Limb (tissue), 2 donors: ENCODE data around the gene SCYL1.

Experiments used
- DNase-seq, 2 donors: peaks; one replicate each; pipeline ENCODE4 v3.0.0-alpha.2; 2016; ENCODE audit errors: extremely low spot score in 2 of 2

SCYL1 gene

DNA sequence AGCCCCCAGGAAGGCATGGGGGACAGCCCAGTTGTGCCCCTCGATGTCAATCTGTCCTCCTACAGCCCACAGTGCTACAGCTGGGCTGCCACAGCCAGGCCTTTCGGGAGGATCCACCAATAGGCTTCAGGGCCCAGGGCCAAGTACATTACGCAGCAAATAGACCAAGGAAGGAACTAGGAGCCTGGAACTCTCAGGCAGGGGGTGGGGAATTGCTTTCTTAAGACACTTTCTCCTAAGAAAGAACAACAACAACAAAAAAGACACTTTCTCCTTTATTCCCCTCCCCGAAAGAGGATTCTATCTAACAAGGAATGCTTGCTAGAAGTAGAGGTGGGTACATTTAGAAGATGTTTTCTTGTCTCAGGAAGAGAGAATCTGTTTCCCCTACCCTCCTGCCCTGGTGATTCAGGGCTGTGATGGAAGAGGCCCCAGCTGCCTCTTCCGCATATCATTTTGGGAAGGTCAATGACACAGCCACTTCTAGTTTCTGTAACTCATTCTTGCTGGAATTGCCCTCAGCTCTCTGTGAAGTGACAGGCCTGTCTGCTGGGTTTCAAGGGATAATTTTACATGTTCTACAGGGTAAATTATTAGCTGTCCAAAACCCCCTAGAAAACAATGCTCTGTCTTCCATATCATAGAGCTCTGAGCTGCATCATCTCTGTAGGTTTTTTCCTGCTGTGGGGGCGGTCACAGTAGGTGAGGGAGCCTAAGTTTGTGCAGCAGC lies 32.1 kb upstream of the SCYL1 start:
- DNase-seq: peak in 1 of 2 donors; percentile 69

DNA sequence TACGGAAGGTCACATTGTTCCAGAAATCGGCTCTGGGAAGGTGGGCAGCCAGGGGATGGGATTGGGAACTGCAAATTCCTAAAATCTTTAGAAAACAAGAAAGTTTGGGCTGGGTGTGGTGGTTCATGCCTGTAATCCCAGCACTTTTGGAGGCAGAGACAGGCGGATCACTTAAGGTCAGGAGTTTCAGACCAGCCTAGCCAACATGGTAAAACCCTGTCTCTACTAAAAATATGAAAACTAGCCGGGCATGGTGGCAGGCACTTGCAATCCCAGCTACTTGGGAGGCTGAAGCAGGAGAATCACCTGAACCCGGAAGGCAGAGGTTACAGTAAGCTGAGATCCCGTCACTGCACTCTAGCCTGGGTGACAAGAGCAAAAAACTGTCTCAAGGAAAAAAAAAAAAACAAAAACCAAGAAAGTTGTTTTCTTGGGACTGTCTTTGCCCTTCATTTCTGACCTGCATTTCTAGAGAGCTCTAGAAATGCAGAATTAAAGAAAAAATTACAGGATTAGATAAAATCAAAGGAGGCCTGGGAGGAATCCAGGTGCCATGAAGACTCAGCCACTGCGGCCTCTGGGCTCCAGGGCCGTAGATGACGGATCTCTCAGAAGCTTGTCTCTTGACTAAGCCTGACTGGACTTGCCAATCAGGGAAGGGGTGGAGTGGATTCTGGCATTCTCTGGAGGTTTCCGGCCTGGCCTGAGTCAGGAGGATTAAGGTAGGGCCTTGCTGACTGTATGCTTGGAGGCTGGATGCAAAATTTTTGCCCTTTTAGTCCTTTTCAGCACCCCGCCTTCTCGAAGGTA lies 31.3 kb upstream of the SCYL1 start:
- DNase-seq: no peak

DNA sequence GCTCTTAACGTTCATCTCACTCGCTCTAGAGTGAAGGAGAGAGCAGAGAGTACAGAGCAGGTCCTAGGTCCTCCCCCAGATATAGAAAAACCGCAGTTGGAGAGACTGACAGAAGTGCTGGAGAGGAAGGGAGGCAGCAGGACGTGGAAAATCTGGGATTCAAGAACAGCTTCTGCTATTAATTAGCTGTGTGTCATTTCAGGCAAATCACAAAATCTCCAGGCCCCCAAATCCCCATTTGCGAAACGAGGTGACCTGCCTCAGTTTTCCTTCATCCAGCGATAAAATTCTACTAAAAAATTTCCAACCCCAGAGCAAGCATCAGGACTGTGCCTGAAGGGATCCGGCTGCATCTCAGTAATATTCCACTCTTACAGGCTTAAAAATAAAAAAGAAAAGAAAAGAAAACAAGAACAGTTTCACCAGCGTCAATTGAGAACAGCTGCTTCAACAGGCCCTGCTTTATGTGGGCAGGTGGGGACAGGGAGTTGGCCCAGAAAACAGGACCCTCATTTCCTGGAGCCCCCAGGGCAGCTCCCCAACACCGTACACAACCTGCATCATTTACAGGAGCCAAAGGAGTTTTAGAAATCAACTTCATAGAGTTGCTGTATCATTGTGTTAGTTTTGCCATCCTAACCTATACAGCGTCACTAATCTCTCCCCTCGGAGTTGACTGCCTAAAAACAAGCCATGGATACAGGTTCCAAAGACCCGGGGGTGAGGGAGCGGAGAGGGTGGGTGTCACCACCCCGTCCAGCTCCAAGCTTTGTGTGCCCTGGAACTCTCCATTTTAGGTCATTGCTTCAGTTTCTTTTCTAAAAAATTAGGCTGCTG lies 28.4 kb upstream of the SCYL1 start:
- peak in 1 of 2 donors; percentile 66 for DNase-seq

DNA sequence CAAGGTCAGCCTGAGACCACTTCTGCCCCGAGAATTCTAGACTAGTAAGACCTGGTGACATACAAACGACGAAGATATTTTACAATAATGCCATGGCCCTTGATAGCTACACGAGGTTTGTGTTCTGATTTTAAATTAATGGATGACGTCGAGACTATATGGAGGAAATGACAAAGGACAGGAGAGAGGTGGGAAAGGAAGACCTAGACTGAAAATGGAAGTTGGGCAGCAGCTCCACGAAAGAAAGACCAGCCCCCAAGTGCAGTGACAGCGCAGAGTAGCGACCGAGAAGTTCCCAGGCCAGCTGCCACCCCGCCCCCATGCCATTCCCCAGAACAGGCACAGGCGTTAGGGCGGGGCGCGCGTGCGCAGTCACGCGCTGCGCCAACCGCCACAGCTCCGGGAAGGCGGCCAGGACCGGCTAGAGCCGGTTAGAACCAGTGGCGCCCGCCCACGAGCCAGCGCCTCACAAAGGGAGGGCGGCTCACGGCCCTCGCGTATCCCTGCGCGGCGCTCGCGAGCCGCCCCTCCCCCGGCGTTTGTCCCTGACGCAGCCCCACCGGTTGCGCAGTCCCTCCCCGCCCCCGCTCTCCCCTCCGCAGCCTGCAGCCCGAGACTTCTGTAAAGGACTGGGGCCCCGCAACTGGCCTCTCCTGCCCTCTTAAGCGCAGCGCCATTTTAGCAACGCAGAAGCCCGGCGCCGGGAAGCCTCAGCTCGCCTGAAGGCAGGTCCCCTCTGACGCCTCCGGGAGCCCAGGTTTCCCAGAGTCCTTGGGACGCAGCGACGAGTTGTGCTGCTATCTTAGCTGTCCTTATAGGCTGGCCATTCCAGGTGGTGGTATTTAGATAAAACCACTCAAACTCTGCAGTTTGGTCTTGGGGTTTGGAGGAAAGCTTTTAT lies 27.5 kb upstream of the SCYL1 start:
- DNase-seq: peak; percentile 99 to 100

DNA sequence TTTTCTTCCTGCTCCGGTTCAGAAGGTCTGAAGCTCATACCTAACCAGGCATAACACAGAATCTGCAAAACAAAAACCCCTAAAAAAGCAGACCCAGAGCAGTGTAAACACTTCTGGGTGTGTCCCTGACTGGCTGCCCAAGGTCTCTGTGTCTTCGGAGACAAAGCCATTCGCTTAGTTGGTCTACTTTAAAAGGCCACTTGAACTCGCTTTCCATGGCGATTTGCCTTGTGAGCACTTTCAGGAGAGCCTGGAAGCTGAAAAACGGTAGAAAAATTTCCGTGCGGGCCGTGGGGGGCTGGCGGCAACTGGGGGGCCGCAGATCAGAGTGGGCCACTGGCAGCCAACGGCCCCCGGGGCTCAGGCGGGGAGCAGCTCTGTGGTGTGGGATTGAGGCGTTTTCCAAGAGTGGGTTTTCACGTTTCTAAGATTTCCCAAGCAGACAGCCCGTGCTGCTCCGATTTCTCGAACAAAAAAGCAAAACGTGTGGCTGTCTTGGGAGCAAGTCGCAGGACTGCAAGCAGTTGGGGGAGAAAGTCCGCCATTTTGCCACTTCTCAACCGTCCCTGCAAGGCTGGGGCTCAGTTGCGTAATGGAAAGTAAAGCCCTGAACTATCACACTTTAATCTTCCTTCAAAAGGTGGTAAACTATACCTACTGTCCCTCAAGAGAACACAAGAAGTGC lies 26.7 kb upstream of the SCYL1 start:
- peak in 1 of 2 donors; percentile 77 for DNase-seq

DNA sequence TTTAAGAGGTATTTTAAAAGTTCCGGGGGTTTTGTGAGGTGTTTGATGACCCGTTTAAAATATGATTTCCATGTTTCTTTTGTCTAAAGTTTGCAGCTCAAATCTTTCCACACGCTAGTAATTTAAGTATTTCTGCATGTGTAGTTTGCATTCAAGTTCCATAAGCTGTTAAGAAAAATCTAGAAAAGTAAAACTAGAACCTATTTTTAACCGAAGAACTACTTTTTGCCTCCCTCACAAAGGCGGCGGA lies 26.2 kb upstream of the SCYL1 start:
- no peak for DNase-seq

DNA sequence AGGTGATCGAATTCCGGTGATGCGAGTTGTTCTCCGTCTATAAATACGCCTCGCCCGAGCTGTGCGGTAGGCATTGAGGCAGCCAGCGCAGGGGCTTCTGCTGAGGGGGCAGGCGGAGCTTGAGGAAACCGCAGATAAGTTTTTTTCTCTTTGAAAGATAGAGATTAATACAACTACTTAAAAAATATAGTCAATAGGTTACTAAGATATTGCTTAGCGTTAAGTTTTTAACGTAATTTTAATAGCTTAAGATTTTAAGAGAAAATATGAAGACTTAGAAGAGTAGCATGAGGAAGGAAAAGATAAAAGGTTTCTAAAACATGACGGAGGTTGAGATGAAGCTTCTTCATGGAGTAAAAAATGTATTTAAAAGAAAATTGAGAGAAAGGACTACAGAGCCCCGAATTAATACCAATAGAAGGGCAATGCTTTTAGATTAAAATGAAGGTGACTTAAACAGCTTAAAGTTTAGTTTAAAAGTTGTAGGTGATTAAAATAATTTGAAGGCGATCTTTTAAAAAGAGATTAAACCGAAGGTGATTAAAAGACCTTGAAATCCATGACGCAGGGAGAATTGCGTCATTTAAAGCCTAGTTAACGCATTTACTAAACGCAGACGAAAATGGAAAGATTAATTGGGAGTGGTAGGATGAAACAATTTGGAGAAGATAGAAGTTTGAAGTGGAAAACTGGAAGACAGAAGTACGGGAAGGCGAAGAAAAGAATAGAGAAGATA lies 25.7 kb upstream of the SCYL1 start, which contains the start of gene MALAT1:
Gene MALAT1, plus strand, starts transcription at position 69 of the 736 bp plus-strand sequence.
- peak; percentile 95 to 98 for DNase-seq

DNA sequence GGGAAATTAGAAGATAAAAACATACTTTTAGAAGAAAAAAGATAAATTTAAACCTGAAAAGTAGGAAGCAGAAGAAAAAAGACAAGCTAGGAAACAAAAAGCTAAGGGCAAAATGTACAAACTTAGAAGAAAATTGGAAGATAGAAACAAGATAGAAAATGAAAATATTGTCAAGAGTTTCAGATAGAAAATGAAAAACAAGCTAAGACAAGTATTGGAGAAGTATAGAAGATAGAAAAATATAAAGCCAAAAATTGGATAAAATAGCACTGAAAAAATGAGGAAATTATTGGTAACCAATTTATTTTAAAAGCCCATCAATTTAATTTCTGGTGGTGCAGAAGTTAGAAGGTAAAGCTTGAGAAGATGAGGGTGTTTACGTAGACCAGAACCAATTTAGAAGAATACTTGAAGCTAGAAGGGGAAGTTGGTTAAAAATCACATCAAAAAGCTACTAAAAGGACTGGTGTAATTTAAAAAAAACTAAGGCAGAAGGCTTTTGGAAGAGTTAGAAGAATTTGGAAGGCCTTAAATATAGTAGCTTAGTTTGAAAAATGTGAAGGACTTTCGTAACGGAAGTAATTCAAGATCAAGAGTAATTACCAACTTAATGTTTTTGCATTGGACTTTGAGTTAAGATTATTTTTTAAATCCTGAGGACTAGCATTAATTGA lies 25.0 kb upstream of the SCYL1 start:
- no peak for DNase-seq

DNA sequence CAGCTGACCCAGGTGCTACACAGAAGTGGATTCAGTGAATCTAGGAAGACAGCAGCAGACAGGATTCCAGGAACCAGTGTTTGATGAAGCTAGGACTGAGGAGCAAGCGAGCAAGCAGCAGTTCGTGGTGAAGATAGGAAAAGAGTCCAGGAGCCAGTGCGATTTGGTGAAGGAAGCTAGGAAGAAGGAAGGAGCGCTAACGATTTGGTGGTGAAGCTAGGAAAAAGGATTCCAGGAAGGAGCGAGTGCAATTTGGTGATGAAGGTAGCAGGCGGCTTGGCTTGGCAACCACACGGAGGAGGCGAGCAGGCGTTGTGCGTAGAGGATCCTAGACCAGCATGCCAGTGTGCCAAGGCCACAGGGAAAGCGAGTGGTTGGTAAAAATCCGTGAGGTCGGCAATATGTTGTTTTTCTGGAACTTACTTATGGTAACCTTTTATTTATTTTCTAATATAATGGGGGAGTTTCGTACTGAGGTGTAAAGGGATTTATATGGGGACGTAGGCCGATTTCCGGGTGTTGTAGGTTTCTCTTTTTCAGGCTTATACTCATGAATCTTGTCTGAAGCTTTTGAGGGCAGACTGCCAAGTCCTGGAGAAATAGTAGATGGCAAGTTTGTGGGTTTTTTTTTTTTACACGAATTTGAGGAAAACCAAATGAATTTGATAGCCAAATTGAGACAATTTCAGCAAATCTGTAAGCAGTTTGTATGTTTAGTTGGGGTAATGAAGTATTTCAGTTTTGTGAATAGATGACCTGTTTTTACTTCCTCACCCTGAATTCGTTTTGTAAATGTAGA lies 24.3 kb upstream of the SCYL1 start:
- peak in 1 of 2 donors; percentile 67 for DNase-seq

DNA sequence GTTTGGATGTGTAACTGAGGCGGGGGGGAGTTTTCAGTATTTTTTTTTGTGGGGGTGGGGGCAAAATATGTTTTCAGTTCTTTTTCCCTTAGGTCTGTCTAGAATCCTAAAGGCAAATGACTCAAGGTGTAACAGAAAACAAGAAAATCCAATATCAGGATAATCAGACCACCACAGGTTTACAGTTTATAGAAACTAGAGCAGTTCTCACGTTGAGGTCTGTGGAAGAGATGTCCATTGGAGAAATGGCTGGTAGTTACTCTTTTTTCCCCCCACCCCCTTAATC lies 23.8 kb upstream of the SCYL1 start:
- no peak for DNase-seq

DNA sequence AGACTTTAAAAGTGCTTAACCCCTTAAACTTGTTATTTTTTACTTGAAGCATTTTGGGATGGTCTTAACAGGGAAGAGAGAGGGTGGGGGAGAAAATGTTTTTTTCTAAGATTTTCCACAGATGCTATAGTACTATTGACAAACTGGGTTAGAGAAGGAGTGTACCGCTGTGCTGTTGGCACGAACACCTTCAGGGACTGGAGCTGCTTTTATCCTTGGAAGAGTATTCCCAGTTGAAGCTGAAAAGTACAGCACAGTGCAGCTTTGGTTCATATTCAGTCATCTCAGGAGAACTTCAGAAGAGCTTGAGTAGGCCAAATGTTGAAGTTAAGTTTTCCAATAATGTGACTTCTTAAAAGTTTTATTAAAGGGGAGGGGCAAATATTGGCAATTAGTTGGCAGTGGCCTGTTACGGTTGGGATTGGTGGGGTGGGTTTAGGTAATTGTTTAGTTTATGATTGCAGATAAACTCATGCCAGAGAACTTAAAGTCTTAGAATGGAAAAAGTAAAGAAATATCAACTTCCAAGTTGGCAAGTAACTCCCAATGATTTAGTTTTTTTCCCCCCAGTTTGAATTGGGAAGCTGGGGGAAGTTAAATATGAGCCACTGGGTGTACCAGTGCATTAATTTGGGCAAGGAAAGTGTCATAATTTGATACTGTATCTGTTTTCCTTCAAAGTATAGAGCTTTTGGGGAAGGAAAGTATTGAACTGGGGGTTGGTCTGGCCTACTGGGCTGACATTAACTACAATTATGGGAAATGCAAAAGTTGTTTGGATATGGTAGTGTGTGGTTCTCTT lies 23.2 kb upstream of the SCYL1 start:
- no peak for DNase-seq

DNA sequence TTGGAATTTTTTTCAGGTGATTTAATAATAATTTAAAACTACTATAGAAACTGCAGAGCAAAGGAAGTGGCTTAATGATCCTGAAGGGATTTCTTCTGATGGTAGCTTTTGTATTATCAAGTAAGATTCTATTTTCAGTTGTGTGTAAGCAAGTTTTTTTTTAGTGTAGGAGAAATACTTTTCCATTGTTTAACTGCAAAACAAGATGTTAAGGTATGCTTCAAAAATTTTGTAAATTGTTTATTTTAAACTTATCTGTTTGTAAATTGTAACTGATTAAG lies 22.7 kb upstream of the SCYL1 start:
- DNase-seq: no peak

DNA sequence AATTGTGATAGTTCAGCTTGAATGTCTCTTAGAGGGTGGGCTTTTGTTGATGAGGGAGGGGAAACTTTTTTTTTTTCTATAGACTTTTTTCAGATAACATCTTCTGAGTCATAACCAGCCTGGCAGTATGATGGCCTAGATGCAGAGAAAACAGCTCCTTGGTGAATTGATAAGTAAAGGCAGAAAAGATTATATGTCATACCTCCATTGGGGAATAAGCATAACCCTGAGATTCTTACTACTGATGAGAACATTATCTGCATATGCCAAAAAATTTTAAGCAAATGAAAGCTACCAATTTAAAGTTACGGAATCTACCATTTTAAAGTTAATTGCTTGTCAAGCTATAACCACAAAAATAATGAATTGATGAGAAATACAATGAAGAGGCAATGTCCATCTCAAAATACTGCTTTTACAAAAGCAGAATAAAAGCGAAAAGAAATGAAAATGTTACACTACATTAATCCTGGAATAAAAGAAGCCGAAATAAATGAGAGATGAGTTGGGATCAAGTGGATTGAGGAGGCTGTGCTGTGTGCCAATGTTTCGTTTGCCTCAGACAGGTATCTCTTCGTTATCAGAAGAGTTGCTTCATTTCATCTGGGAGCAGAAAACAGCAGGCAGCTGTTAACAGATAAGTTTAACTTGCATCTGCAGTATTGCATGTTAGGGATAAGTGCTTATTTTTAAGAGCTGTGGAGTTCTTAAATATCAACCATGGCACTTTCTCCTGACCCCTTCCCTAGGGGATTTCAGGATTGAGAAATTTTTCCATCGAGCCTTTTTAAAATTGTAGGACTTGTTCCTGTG lies 22.1 kb upstream of the SCYL1 start:
- DNase-seq: no peak

DNA sequence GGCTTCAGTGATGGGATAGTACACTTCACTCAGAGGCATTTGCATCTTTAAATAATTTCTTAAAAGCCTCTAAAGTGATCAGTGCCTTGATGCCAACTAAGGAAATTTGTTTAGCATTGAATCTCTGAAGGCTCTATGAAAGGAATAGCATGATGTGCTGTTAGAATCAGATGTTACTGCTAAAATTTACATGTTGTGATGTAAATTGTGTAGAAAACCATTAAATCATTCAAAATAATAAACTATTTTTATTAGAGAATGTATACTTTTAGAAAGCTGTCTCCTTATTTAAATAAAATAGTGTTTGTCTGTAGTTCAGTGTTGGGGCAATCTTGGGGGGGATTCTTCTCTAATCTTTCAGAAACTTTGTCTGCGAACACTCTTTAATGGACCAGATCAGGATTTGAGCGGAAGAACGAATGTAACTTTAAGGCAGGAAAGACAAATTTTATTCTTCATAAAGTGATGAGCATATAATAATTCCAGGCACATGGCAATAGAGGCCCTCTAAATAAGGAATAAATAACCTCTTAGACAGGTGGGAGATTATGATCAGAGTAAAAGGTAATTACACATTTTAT lies 21.4 kb upstream of the SCYL1 start:
- DNase-seq: no peak

DNA sequence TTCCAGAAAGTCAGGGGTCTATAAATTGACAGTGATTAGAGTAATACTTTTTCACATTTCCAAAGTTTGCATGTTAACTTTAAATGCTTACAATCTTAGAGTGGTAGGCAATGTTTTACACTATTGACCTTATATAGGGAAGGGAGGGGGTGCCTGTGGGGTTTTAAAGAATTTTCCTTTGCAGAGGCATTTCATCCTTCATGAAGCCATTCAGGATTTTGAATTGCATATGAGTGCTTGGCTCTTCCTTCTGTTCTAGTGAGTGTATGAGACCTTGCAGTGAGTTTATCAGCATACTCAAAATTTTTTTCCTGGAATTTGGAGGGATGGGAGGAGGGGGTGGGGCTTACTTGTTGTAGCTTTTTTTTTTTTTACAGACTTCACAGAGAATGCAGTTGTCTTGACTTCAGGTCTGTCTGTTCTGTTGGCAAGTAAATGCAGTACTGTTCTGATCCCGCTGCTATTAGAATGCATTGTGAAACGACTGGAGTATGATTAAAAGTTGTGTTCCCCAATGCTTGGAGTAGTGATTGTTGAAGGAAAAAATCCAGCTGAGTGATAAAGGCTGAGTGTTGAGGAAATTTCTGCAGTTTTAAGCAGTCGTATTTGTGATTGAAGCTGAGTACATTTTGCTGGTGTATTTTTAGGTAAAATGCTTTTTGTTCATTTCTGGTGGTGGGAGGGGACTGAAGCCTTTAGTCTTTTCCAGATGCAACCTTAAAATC lies 20.8 kb upstream of the SCYL1 start:
- DNase-seq: peak in 1 of 2 donors; percentile 39
